Measurements from ENCODE around the gene MCEMP1. TPM values are rescaled to one million over a fixed set of nuclear protein-coding genes. Genes with fewer than 3 reads are reported as not detected.

MCEMP1 gene
- total RNA-seq, 6 experiments from 2014 or later = not detected

GRCh38 chr19:7669641-7670040 is 7.2 kb upstream of the MCEMP1 start:
- no peak for DNase-seq
- Mint-ChIP-seq H3K27me3 (ENCODE audit: insufficient read depth) (peaks cover 18% of the 10 kb centered on the region), H3K27ac (no peak overlapping the region), H3K4me3 (no peak overlapping the region), H3K4me1 (ENCODE audit: low read depth) (peaks cover 11% of the 10 kb centered on the region), H3K9me3 (peaks cover 10% of the 10 kb centered on the region), H3K36me3 (ENCODE audit: low read depth) (peaks cover 7% of the 10 kb centered on the region)
- TF ChIP-seq CTCF (IDR thresholded peaks at IDR 0.05) = no peak

- peaks cover 7% of the 10 kb centered on the region for H3K36me3 Mint-ChIP-seq (ENCODE audit: low read depth)
- no peak overlapping the region; the same call in 1 of the 2 replicates for H3K4me3 Mint-ChIP-seq
- no peak for TF ChIP-seq CTCF (IDR thresholded peaks at IDR 0.05)
- H3K27ac Mint-ChIP-seq = no peak overlapping the region
- H3K4me1 Mint-ChIP-seq (ENCODE audit: low read depth) = peaks cover 12% of the 10 kb centered on the region
- H3K27me3 Mint-ChIP-seq (ENCODE audit: insufficient read depth) = peaks cover 18% of the 10 kb centered on the region
- DNase-seq = no peak
- peaks cover 10% of the 10 kb centered on the region for H3K9me3 Mint-ChIP-seq
These were observed 6.6 kb upstream of the MCEMP1 start for GRCh38 chr19:7670150-7670783.

GRCh38 chr19:7670790-7671189 is 6.1 kb upstream of the MCEMP1 start:
- DNase-seq = no peak

GRCh38 chr19:7672522-7672921 is 4.4 kb upstream of the MCEMP1 start:
- H3K4me3 Mint-ChIP-seq = no peak overlapping the region
- H3K27me3 Mint-ChIP-seq (ENCODE audit: insufficient read depth) = peaks cover 24% of the 10 kb centered on the region
- H3K36me3 Mint-ChIP-seq (ENCODE audit: low read depth) = peaks cover 7% of the 10 kb centered on the region
- H3K4me1 Mint-ChIP-seq (ENCODE audit: low read depth) = peaks cover 8% of the 10 kb centered on the region
- no peak overlapping the region for H3K27ac Mint-ChIP-seq
- no peak for TF ChIP-seq CTCF (IDR thresholded peaks at IDR 0.05)
- H3K9me3 Mint-ChIP-seq = peaks cover 10% of the 10 kb centered on the region
- no peak for DNase-seq

More at GRCh38 chr19:7670790-7671189, 6.1 kb upstream of the MCEMP1 start:
- TF ChIP-seq CTCF (IDR thresholded peaks at IDR 0.05) = no peak
- Mint-ChIP-seq H3K4me1 (ENCODE audit: low read depth) (peaks cover 8% of the 10 kb centered on the region), H3K9me3 (peaks cover 10% of the 10 kb centered on the region), H3K36me3 (ENCODE audit: low read depth) (peaks cover 7% of the 10 kb centered on the region), H3K27me3 (ENCODE audit: insufficient read depth) (peaks cover 18% of the 10 kb centered on the region), H3K27ac (no peak overlapping the region), H3K4me3 (no peak overlapping the region)

- Mint-ChIP-seq H3K27me3 (ENCODE audit: insufficient read depth) (peaks cover 22% of the 10 kb centered on the region), H3K4me3 (no peak overlapping the region; the same call in 1 of the 2 replicates), H3K4me1 (ENCODE audit: low read depth) (peaks cover 10% of the 10 kb centered on the region), H3K27ac (no peak overlapping the region), H3K36me3 (ENCODE audit: low read depth) (peaks cover 7% of the 10 kb centered on the region), H3K9me3 (peaks cover 10% of the 10 kb centered on the region)
- peak; percentile 41 for DNase-seq
- no peak for TF ChIP-seq CTCF (IDR thresholded peaks at IDR 0.05)
These were observed 2.6 kb upstream of the MCEMP1 start for GRCh38 chr19:7674010-7675005.

Data from HFFc6 (cell line).